Measurements from ENCODE around the gene VPS4A. TPM values are rescaled to one million over a fixed set of nuclear protein-coding genes. Genes with fewer than 3 reads are reported as not detected.
"Not testable (repeated sequence)": the region's sequence is repeated elsewhere in the genome, so short reads cannot be mapped to it uniquely, and the experiment has no call there.

VPS4A gene
- total RNA-seq, 4 donors from 2014 or later, result 41.9 to 46.5 (median 43.6) TPM

DNA sequence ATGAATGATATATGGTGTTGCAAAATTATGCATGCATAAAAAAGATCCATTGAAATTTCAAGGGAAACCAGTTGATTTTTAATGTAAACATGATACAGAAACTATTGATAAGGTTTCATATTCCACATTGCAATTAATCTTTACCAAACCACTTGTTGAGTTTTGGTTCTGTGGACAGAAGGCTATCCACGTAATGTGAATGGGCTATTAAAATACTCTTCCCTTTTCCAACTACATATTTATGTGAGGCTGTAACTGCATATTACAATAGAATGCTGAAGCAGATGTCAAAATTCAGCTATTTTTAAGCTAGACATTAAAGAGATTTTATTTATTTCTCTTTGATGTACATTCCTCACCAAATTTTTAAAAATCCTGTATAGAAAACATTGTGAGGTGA lies 33.7 kb upstream of the VPS4A start:
- Histone ChIP-seq H3K27ac (replicated peaks in 1 of 4) (peak overlapping the region in 1 of 4 donors; percentile 68), H3K27me3 (no peaks in the 10 kb centered on the region), H3K9me3 (no peaks in the 10 kb centered on the region), H3K36me3 (peaks cover 0 to 10% (median 0%) of the 10 kb centered on the region in 4 donors), H3K4me3 (no peak overlapping the region), H3K4me1 (peaks cover 3 to 48% (median 34%) of the 10 kb centered on the region in 4 donors)
- TF ChIP-seq, protein P1, sequence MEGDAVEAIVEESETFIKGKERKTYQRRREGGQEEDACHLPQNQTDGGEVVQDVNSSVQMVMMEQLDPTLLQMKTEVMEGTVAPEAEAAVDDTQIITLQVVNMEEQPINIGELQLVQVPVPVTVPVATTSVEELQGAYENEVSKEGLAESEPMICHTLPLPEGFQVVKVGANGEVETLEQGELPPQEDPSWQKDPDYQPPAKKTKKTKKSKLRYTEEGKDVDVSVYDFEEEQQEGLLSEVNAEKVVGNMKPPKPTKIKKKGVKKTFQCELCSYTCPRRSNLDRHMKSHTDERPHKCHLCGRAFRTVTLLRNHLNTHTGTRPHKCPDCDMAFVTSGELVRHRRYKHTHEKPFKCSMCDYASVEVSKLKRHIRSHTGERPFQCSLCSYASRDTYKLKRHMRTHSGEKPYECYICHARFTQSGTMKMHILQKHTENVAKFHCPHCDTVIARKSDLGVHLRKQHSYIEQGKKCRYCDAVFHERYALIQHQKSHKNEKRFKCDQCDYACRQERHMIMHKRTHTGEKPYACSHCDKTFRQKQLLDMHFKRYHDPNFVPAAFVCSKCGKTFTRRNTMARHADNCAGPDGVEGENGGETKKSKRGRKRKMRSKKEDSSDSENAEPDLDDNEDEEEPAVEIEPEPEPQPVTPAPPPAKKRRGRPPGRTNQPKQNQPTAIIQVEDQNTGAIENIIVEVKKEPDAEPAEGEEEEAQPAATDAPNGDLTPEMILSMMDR (IDR thresholded peaks at IDR 0.05), result no peak
- no peak for TF ChIP-seq POLR2A (IDR thresholded peaks at IDR 0.05; ENCODE audit: low read depth)
- no peak for TF ChIP-seq POLR2AphosphoS5 (IDR thresholded peaks at IDR 0.05)
- TF ChIP-seq EP300 (IDR thresholded peaks at IDR 0.05), result no peak
- no peak for DNase-seq (ENCODE audit: extremely low spot score)
- intact Hi-C loops (cut with DNase I), result loop anchor here (10.0 kb wide), 1 partner anchor 103 kb away; no protein-coding TSS in a partner anchor
- WGBS, result 38% methylated on average over 1 of the region's 1 CpG

DNA sequence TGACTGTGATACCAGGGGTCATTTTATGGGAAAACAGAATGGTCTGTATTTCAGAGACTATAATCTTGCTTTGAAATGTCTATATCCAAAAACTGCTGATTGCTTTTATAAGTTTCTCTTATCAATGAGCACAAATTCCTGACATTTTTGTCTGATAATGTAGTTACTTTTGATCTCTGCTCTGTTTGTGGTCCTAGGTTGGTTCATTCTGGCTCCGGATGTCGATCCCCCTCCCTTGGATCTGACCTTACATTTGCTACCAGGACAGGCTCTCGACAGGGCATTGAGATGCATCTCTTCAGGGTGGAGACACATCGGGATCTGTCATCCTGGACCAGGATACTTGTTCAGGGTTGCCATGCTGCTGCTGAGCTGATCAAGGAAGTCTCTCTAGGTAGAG lies 27.3 kb upstream of the VPS4A start:
- 97% methylated on average over 4 of the region's 4 CpGs for WGBS
- Histone ChIP-seq H3K27me3 (no peaks in the 10 kb centered on the region), H3K27ac (replicated peaks in 1 of 4) (no peak overlapping the region), H3K36me3 (peaks cover 5 to 28% (median 17%) of the 10 kb centered on the region in 4 donors), H3K9me3 (no peaks in the 10 kb centered on the region), H3K4me3 (no peak overlapping the region), H3K4me1 (peaks cover 12 to 14% (median 13%) of the 10 kb centered on the region in 4 donors)
- intact Hi-C loops (cut with DNase I), result no loop called here
- no peak for DNase-seq (ENCODE audit: extremely low spot score)
- no peak for TF ChIP-seq POLR2A (IDR thresholded peaks at IDR 0.05; ENCODE audit: low read depth)
- TF ChIP-seq EP300 (IDR thresholded peaks at IDR 0.05), result no peak
- TF ChIP-seq, protein P1 (IDR thresholded peaks at IDR 0.05), result no peak
- no peak for TF ChIP-seq POLR2AphosphoS5 (IDR thresholded peaks at IDR 0.05)

DNA sequence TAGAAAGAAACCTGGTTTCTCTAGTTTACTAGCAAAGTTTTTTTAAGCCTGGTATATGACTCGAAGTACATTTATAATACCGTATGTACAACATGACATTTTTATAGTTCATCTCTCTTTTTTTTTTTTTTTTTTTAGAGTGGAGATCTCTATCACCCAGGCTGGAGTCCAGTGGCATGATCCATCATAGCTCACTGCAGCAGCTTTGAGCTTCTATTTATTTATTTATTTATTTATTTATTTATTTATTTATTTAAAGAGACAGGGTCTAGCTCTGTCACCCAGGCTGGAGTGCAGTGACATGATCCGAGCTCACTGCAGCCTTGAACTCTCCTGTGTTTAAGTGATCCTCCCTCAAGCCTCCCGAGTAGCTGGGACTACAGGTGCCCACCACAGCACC lies 25.9 kb upstream of the VPS4A start:
- Histone ChIP-seq H3K27ac (replicated peaks in 1 of 4) (no peak overlapping the region), H3K9me3 (no peaks in the 10 kb centered on the region), H3K4me3 (no peak overlapping the region), H3K36me3 (peaks cover 5 to 32% (median 17%) of the 10 kb centered on the region in 4 donors), H3K4me1 (peaks cover 12 to 14% (median 13%) of the 10 kb centered on the region in 4 donors), H3K27me3 (no peaks in the 10 kb centered on the region)
- no peak for TF ChIP-seq EP300 (IDR thresholded peaks at IDR 0.05)
- TF ChIP-seq POLR2A (IDR thresholded peaks at IDR 0.05; ENCODE audit: low read depth), result no peak
- no peak for DNase-seq (ENCODE audit: extremely low spot score)
- intact Hi-C loops (cut with DNase I), result no loop called here
- 78% methylated on average over 4 of the region's 4 CpGs for WGBS

DNA sequence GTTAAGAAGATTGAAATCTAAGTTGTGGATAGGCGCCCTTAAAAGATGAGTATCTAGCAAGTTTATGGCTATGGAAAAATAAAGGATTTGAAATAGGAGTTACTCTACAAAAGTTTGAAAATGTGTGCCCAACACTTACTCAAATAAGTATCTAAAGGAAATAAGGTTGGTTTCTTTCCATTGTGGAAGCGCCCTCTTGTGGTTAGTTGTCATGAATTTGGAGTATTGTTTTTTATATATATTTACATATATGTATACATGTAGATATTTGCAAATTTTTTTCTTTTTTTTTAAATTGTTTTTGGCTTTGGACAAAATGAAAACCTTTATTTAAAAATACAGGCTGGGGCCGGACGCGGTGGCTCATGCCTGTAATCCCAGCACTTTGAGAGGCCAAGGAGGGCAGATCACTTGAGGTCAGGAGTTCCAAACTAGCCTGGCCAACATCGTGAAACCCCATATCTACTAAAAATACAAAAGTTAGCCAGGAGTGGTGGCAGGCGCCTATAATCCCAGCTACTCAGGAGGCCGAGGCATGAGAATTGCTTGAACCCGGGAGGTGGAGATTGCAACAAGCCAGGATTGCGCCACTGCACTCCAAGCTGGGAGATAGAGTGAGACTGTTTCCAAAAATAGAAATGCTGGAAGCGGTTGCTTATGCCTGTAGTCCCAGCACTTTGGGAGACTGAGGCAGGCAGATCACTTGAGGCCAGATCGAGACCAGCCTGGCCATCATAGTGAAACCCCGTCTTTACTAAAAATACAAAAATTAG lies 24.0 kb upstream of the VPS4A start:
- no peaks in the 10 kb centered on the region for H3K27me3 ChIP-seq
- 57% methylated on average over 13 of the region's 13 CpGs for WGBS
- no peak overlapping the region for H3K4me3 ChIP-seq
- peaks cover 12 to 14% (median 13%) of the 10 kb centered on the region in 4 donors for H3K4me1 ChIP-seq
- H3K9me3 ChIP-seq, result no peaks in the 10 kb centered on the region
- peaks cover 5 to 32% (median 17%) of the 10 kb centered on the region in 4 donors for H3K36me3 ChIP-seq
- H3K27ac ChIP-seq (replicated peaks in 1 of 4), result peak overlapping the region in 1 of 4 donors; percentile 32
- TF ChIP-seq POLR2A (IDR thresholded peaks at IDR 0.05; ENCODE audit: low read depth), result no peak
- no peak for TF ChIP-seq EP300 (IDR thresholded peaks at IDR 0.05)
- peak in 1 of 2 donors; percentile 8 for TF ChIP-seq POLR2AphosphoS5 (IDR thresholded peaks at IDR 0.05)
- TF ChIP-seq, protein P1 (IDR thresholded peaks at IDR 0.05), result peak; percentile 61 to 70 (median 65)
- intact Hi-C loops (cut with DNase I), result loop anchor here (1.0 kb wide), 1 partner anchor 137 kb away; no protein-coding TSS in a partner anchor
- DNase-seq (ENCODE audit: extremely low spot score), result no peak

DNA sequence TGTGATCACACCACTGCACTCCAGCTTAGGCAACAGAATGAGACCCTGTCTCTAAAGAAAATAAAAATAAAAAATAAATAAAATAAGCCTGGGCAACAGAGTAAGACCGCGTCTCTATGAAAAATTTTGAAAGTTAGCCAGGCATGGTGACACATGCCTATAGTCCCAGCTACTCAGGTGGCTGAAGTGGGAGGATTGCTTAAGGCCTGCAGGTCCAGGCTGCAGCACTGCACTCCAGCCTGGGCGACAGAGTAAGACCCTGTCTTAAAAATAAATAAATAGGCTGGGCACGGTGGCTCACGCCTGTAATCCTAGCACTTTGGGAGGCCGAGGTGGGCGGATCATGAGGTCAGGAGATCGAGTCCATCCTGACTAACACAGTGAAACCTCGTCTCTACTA lies 19.5 kb upstream of the VPS4A start:
- intact Hi-C loops (cut with DNase I), result not testable (repeated sequence)

More for the DNA sequence above, 19.5 kb upstream of the VPS4A start:
- not testable (repeated sequence) for H3K27ac ChIP-seq (replicated peaks in 1 of 4); H3K4me3 ChIP-seq; DNase-seq (ENCODE audit: extremely low spot score); H3K27me3 ChIP-seq; H3K9me3 ChIP-seq
- H3K4me1 ChIP-seq, result peaks cover 8 to 11% (median 9%) of the 10 kb centered on the region in 4 donors
- H3K36me3 ChIP-seq, result peaks cover 0 to 27% (median 2%) of the 10 kb centered on the region in 4 donors
- WGBS, result 96% methylated on average over 9 of the region's 9 CpGs

All from esophagus muscularis mucosa (tissue), 4 donors.